Activated naive CD4-positive, alpha-beta T cell treated with anti-CD3 and anti-CD28 coated beads, Interleukin-2, amount 50 U/mL, for 24 hours (primary cell): ENCODE measurements around the gene PURA.

ENCODE experiments used
- H3K27ac Mint-ChIP-seq: one replicate; pipeline ENCODE4 v1.8.0; 2021; ENCODE audit warnings: mild to moderate bottlenecking, mixed read lengths
- H3K27me3 Mint-ChIP-seq: one replicate; pipeline ENCODE4 v1.8.0; 2021; ENCODE audit warnings: mixed read lengths
- H3K36me3 Mint-ChIP-seq: one replicate; pipeline ENCODE4 v1.8.0; 2021; ENCODE audit warnings: mixed read lengths
- H3K4me1 Mint-ChIP-seq: one replicate; pipeline ENCODE4 v1.8.0; 2021; ENCODE audit warnings: mixed read lengths
- H3K4me3 Mint-ChIP-seq: one replicate; pipeline ENCODE4 v1.8.0; 2021; ENCODE audit warnings: mild to moderate bottlenecking, mixed read lengths
- H3K9me3 Mint-ChIP-seq: one replicate; pipeline ENCODE4 v1.8.0; 2021; ENCODE audit warnings: mixed read lengths

PURA gene

GRCh38 chr5:140106805-140107311, 7.1 kb upstream of the PURA start:
- Mint-ChIP-seq H3K27me3 (peaks cover 2% of the 10 kb centered on the region), H3K27ac (peak overlapping the region; percentile 93), H3K36me3 (peaks cover 2% of the 10 kb centered on the region), H3K4me3 (peak overlapping the region; percentile 98), H3K4me1 (peaks cover 46% of the 10 kb centered on the region), H3K9me3 (no peaks in the 10 kb centered on the region)

GRCh38 chr5:140107312-140108092, 6.4 kb upstream of the PURA start:
- H3K27me3 Mint-ChIP-seq, result peaks cover 2% of the 10 kb centered on the region
- peak overlapping the region; percentile 93 for H3K27ac Mint-ChIP-seq
- H3K4me3 Mint-ChIP-seq, result peak overlapping the region; percentile 98
- peaks cover 53% of the 10 kb centered on the region for H3K4me1 Mint-ChIP-seq
- H3K36me3 Mint-ChIP-seq, result peaks cover 2% of the 10 kb centered on the region
- no peaks in the 10 kb centered on the region for H3K9me3 Mint-ChIP-seq

GRCh38 chr5:140108093-140109017, 5.6 kb upstream of the PURA start:
- Mint-ChIP-seq H3K4me3 (peak overlapping the region; percentile 98), H3K4me1 (peaks cover 57% of the 10 kb centered on the region), H3K36me3 (no peaks in the 10 kb centered on the region), H3K27ac (peak overlapping the region; percentile 93), H3K27me3 (peaks cover 2% of the 10 kb centered on the region), H3K9me3 (no peaks in the 10 kb centered on the region)

GRCh38 chr5:140109018-140109758, 4.7 kb upstream of the PURA start:
- H3K9me3 Mint-ChIP-seq, result no peaks in the 10 kb centered on the region
- peak overlapping the region; percentile 98 for H3K4me3 Mint-ChIP-seq
- H3K4me1 Mint-ChIP-seq, result peaks cover 57% of the 10 kb centered on the region
- H3K27me3 Mint-ChIP-seq, result peaks cover 2% of the 10 kb centered on the region
- H3K36me3 Mint-ChIP-seq, result no peaks in the 10 kb centered on the region
- peak overlapping the region; percentile 93 for H3K27ac Mint-ChIP-seq

GRCh38 chr5:140109759-140110645, 3.9 kb upstream of the PURA start:
- Mint-ChIP-seq H3K27ac (peak overlapping the region; percentile 30), H3K4me3 (peak overlapping the region; percentile 98), H3K27me3 (peaks cover 2% of the 10 kb centered on the region), H3K36me3 (no peaks in the 10 kb centered on the region), H3K9me3 (no peaks in the 10 kb centered on the region), H3K4me1 (peaks cover 62% of the 10 kb centered on the region)

GRCh38 chr5:140110646-140110957, 3.3 kb upstream of the PURA start:
- H3K4me3 Mint-ChIP-seq, result no peak overlapping the region
- H3K36me3 Mint-ChIP-seq, result no peaks in the 10 kb centered on the region
- no peaks in the 10 kb centered on the region for H3K9me3 Mint-ChIP-seq
- H3K27me3 Mint-ChIP-seq, result peaks cover 2% of the 10 kb centered on the region
- H3K4me1 Mint-ChIP-seq, result peaks cover 65% of the 10 kb centered on the region
- no peak overlapping the region for H3K27ac Mint-ChIP-seq

GRCh38 chr5:140111011-140111858, 2.7 kb upstream of the PURA start:
- Mint-ChIP-seq H3K4me3 (peak overlapping the region; percentile 91), H3K4me1 (peaks cover 68% of the 10 kb centered on the region), H3K9me3 (no peaks in the 10 kb centered on the region), H3K27ac (peak overlapping the region; percentile 70), H3K36me3 (no peaks in the 10 kb centered on the region), H3K27me3 (peaks cover 2% of the 10 kb centered on the region)

- Mint-ChIP-seq H3K36me3 (no peaks in the 10 kb centered on the region), H3K4me3 (peak overlapping the region; percentile 91), H3K27me3 (peaks cover 2% of the 10 kb centered on the region), H3K4me1 (peaks cover 68% of the 10 kb centered on the region), H3K27ac (peak overlapping the region; percentile 77), H3K9me3 (no peaks in the 10 kb centered on the region)
Observed at GRCh38 chr5:140111859-140112551, 1.9 kb upstream of the PURA start.

- peak overlapping the region; percentile 35 for H3K27ac Mint-ChIP-seq
- H3K4me1 Mint-ChIP-seq, result peaks cover 70% of the 10 kb centered on the region
- H3K27me3 Mint-ChIP-seq, result peaks cover 2% of the 10 kb centered on the region
- H3K9me3 Mint-ChIP-seq, result no peaks in the 10 kb centered on the region
- H3K36me3 Mint-ChIP-seq, result no peaks in the 10 kb centered on the region
- H3K4me3 Mint-ChIP-seq, result peak overlapping the region; percentile 91
Observed at GRCh38 chr5:140112685-140113179, 1.2 kb upstream of the PURA start.

- peaks cover 72% of the 10 kb centered on the region for H3K4me1 Mint-ChIP-seq
- H3K27ac Mint-ChIP-seq, result peak overlapping the region; percentile 35
- peaks cover 2% of the 10 kb centered on the region for H3K27me3 Mint-ChIP-seq
- no peaks in the 10 kb centered on the region for H3K9me3 Mint-ChIP-seq
- no peaks in the 10 kb centered on the region for H3K36me3 Mint-ChIP-seq
- H3K4me3 Mint-ChIP-seq, result peak overlapping the region; percentile 91
Observed at GRCh38 chr5:140113180-140113698, 670 bp upstream of the PURA start.

GRCh38 chr5:140114341-140115185, 654 bp downstream of the PURA start:
- H3K27ac Mint-ChIP-seq, result peak overlapping the region; percentile 75
- H3K9me3 Mint-ChIP-seq, result no peaks in the 10 kb centered on the region
- no peaks in the 10 kb centered on the region for H3K36me3 Mint-ChIP-seq
- H3K4me1 Mint-ChIP-seq, result peaks cover 68% of the 10 kb centered on the region
- H3K4me3 Mint-ChIP-seq, result peak overlapping the region; percentile 91
- H3K27me3 Mint-ChIP-seq, result peaks cover 2% of the 10 kb centered on the region

GRCh38 chr5:140115186-140115500, 1.2 kb downstream of the PURA start:
- no peaks in the 10 kb centered on the region for H3K9me3 Mint-ChIP-seq
- peaks cover 2% of the 10 kb centered on the region for H3K27me3 Mint-ChIP-seq
- peak overlapping the region; percentile 91 for H3K4me3 Mint-ChIP-seq
- peak overlapping the region; percentile 75 for H3K27ac Mint-ChIP-seq
- H3K36me3 Mint-ChIP-seq, result no peaks in the 10 kb centered on the region
- peaks cover 64% of the 10 kb centered on the region for H3K4me1 Mint-ChIP-seq
